ENCODE measurements around the gene HNRNPA1L2.

DNA sequence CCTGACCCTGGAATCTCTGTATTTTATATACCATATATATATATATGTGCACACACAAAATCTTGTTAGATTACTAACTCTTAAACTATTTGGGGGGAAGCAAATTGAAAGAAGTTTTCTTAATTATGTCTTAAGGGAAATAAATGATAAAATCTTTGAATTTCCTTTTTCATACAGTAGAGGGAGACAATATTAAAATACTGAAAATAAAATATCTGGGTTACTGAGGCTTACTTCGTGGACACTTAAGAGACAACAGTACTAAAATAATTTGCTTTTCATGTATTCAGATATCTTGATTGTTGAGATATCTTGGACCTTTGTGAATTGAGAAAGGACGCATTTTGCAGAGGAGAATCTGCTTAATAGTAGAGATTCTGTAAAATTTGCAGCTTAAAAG lies 27.4 kb downstream of the HNRNPA1L2 start:
- TF ChIP-seq POLR2AphosphoS5 (IDR thresholded peaks at IDR 0.05; ENCODE audit: low read depth, low read length) (no peak), NFIC (IDR thresholded peaks at IDR 0.05; ENCODE audit: borderline replicate concordance) (no peak), EZH2phosphoT487 (IDR thresholded peaks at IDR 0.05; ENCODE audit: borderline replicate concordance, low read depth) (no peak), MEF2A (IDR thresholded peaks at IDR 0.05; ENCODE audit: borderline replicate concordance, low read depth) (no peak), FOXM1 (IDR thresholded peaks at IDR 0.05; ENCODE audit: low read depth) (no peak), JUND (IDR thresholded peaks at IDR 0.05) (no peak), TAF1 (IDR thresholded peaks at IDR 0.05; ENCODE audit: borderline replicate concordance, low read depth, low read length) (no peak)
- TF ChIP-seq, protein P1, sequence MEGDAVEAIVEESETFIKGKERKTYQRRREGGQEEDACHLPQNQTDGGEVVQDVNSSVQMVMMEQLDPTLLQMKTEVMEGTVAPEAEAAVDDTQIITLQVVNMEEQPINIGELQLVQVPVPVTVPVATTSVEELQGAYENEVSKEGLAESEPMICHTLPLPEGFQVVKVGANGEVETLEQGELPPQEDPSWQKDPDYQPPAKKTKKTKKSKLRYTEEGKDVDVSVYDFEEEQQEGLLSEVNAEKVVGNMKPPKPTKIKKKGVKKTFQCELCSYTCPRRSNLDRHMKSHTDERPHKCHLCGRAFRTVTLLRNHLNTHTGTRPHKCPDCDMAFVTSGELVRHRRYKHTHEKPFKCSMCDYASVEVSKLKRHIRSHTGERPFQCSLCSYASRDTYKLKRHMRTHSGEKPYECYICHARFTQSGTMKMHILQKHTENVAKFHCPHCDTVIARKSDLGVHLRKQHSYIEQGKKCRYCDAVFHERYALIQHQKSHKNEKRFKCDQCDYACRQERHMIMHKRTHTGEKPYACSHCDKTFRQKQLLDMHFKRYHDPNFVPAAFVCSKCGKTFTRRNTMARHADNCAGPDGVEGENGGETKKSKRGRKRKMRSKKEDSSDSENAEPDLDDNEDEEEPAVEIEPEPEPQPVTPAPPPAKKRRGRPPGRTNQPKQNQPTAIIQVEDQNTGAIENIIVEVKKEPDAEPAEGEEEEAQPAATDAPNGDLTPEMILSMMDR (IDR thresholded peaks at IDR 0.05) = peak; percentile 50
